Fibroblast of villous mesenchyme (primary cell): ENCODE data around the gene RREB1. TPM values are rescaled to one million over a fixed set of nuclear protein-coding genes. Genes with fewer than 3 reads are reported as not detected.

ENCODE experiments used
- DNase-seq: peaks from one replicate; pipeline ENCODE4 v3.0.0-alpha.2; 2010; ENCODE audit warnings: low read depth
- H3K4me3 ChIP-seq: 2 replicates; pipeline ENCODE4 v1.5.1; 2011; ENCODE audit warnings: low read depth, mild to moderate bottlenecking, low read length
- CTCF ChIP-seq: IDR thresholded peaks from 2 replicates; pipeline ENCODE4 v1.5.1; 2012; ENCODE audit warnings: low read depth, mild to moderate bottlenecking, low read length; ENCODE audit not compliant: insufficient read depth
- total RNA-seq: library from RNA; depleted of rRNA; stranded (reverse); fragments of >200 nt; gene quantifications from 2 replicates; pipeline ENCODE4 v1.2.3, GENCODE V29; 2012

RREB1 gene
- total RNA-seq, 1 donor: 26.3 TPM

- no peak for DNase-seq
- H3K4me3 ChIP-seq: no peak overlapping the region
- no peak for TF ChIP-seq CTCF
These were observed 88.2 kb downstream of the RREB1 start for GRCh38 chr6:7196019-7196402.

- no peak for TF ChIP-seq CTCF
- no peak overlapping the region for H3K4me3 ChIP-seq
- DNase-seq: no peak
These were observed 89.0 kb downstream of the RREB1 start for GRCh38 chr6:7196685-7197283.

- no peak for TF ChIP-seq CTCF
- H3K4me3 ChIP-seq: no peak overlapping the region
- no peak for DNase-seq
These were observed 90.0 kb downstream of the RREB1 start for GRCh38 chr6:7197747-7198146.

GRCh38 chr6:7198833-7199800, 91.4 kb downstream of the RREB1 start:
- TF ChIP-seq CTCF: no peak
- no peak overlapping the region for H3K4me3 ChIP-seq
- DNase-seq: no peak

GRCh38 chr6:7200598-7201443, 93.1 kb downstream of the RREB1 start:
- H3K4me3 ChIP-seq: no peak overlapping the region
- no peak for DNase-seq
- no peak for TF ChIP-seq CTCF

- no peak for TF ChIP-seq CTCF
- H3K4me3 ChIP-seq: no peak overlapping the region
- DNase-seq: no peak
These were observed 93.6 kb downstream of the RREB1 start for GRCh38 chr6:7201444-7201731.
